GM21423 (cell line): Measurements from ENCODE around the gene ADORA1.

Source experiments
- ATAC-seq: cut with Tn5 transposase; IDR thresholded peaks from one replicate; pipeline ENCODE4 v1.9.1; 2021; ENCODE audit warnings: mild to moderate bottlenecking, moderate library complexity; ENCODE audit not compliant: unreplicated experiment

Gene ADORA1

DNA sequence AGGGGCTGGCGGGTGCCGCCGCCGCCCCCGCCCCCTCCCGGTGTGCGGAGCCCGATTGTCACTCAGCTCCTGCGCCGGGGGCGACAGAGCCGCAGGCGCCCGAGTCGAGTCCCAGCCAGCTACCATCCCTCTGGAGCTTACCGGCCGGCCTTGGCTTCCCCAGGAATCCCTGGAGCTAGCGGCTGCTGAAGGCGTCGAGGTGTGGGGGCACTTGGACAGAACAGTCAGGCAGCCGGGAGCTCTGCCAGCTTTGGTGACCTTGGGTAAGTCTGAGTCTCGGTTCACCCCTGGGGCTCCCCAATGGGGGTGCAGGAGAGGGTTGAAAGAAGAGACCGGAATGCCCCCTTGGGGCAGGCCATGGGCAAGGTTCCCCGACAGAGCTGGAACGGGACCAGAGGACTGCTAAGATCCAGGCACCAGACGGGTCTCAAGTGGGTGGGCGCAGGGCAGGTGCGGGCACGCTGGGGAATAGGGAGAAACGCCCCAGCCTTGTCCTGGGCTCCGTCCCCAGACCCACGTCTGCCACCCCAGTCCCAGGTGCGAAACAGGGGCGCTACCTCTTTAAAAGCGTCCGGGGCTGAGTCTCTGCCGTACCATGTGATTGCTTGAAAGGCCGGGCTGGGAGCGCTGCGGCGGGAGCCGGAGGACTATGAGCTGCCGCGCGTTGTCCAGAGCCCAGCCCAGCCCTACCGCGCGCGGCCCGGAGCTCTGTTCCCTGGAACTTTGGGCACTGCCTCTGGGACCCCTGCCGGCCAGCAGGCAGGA lies at the start of gene ADORA1:
ADORA1 (plus strand) TSS at position 61 of the 765 bp plus-strand sequence. CDS start 1,116 bp downstream, outside the sequence.
- no peak for ATAC-seq

DNA sequence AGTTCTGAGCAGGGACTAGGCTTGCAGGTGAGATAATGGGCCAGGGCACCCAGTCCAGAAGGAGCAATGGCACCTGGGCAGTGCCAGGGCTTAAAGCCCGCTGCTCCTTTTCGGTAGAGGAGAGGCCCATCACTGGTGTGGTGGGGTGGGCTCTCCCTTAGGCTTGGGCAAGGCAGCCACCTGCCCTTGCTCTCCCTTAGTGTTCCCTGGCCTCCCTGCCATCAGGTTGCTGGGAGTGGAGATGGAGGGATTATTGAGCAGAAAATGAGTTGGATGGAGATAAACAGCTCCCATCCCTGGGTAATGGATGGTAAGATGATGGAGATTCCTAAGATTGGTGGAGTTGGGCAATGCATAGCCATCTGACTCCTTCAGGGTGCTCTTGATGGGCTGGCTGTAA lies 49.6 kb upstream of the ADORA1 start:
- no peak for ATAC-seq

DNA sequence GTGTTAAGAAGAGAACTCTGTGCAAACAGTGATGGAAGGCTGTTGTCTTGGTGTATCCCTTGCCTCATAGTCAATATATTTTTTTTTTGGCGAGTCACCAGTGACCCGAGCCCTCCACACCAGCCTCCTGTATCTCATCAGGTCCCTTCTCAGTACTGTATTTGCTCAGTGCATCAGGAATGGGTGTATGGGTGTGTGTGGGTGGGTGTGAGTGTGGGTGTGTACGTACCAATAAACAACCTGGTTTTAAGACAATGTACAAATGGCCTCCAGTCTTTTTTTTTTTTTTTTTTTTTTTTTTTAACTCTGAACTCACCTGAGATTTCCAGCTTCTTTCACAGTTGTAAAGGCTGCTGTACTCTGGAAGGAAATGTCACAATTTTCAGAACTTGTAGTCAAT lies 49.0 kb upstream of the ADORA1 start:
- ATAC-seq: no peak

DNA sequence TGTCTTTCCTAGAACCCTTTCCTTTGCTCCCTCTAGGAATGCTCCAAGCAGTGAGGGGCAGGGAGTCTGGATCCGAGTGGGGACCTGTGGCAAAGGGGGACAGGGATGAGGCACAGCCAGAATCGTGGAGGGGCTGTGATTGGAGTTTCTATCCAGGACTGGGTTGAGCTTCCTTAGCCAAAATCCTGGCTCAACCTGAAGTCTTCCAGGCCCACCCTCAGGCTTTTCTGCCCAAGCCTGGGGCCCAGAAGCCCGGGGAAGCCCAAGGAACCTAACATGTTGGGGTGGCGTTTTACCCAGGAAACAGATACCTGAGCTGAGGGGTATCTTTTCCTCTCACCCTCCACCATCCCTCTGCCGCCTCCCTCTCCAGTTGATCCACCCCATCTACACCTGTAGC lies 47.1 kb upstream of the ADORA1 start:
- no peak for ATAC-seq

DNA sequence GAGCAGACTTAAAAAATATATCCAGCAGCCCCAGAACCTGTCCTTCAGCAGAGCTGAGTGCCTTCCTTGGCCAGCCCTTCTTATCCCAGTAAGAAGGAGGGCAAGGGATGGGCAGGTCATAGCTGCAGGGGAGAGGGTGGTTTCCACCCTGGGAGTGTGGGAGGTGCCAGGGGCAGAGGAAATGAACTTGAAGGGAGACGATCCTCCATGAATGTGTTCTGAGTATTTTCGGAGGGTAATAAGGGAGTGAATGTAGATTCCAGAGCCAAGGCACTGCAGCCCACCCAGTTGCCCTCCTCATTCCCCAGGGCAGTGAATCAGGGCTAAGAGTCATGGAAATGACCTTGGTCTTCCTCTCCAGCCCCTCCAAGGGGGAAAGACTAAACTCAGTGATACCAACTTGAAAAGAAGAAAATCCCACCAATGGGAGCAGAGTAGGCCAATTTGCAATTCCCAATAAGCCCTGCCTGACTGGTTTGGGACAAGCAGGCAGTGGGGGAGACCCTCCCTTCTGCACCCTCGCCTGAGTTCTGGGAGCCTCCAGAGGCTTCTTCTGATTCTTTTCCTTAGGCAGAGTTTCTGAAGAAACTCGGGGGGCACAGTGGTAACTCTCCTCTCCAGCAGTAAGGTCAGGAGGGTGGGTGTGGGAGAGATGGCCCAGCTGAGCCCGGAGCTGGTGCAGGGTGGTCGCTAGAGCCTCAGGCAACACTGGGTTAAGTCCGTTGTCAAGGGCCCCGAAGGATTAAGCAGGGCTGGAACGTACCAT lies 45.9 kb upstream of the ADORA1 start:
- no peak for ATAC-seq

DNA sequence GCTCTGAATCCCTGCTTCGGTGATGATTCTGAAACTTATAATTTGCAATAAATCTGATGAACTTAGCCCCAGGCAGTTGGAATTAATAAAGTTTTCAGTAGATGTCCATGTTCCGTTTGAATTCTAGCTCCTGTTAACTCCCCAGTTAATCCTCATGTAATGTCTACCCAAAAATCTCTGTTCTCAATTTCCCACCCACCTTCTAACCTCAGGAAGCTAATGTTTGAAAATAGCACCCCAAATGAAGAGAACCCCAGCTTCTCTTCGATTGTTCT lies 45.4 kb upstream of the ADORA1 start:
- no peak for ATAC-seq

DNA sequence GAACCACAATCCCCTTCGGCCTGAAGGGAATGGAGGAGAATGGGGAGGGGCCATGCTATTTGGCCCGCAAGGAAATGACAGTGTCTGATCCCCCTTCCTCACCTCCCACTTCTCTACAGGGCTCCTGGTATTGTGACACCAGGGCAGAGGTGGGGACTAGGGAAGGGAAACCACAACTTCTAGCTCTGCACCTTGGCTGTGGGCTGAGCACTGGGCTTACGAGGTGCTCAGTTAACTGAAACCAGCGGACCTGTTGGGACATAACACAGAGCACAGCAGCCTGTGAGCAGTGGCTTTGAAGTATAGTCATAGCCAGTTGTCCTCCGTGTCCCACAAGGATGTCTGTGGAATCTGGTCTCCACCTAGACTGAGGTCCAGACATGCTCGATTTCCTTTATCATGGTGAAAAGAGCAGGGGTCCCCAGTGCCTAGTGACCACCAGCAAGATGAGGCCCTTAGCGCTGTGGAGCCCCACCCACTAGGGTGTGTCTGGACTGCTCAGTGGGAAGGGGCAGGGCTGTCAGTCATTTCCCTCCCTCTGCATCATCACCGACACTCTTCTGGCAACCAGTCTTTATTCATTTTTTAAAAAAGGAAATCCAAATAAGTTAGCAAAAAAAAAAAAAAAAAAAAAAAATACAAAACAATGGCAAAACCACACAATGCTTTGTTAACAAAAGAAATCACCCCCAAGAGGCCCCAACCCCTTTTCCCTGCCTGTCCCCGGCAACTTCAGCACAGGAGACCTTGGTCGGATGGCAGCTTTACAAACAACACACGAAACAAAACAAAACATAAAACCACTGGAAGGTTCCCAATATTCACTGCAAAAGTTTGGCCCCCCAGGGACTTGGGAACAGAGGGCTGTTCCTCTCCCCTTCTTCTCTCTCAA lies 44.7 kb upstream of the ADORA1 start:
- no peak for ATAC-seq

DNA sequence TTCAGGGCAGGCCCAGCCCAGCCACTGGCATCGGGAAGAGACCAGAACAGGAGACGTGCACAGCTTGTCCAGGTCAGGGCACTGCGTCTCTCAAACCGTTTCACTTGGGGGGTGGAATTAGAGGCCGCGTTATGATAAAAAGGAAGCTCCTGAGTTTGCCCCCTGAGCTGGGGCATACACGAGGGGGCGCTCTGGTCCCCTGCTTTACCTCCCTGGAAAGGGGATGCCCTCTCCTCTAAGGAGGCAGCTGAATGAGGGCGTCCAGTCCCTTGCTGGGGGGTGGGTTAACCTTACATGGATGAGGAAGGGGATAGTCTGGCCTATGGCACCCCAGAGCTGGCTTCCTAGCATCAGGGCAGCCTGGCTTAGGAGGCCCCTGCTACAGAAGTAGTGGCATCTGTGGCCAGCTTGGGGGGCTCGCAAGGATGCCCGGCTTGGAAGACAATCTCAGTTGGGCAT lies 44.0 kb upstream of the ADORA1 start:
- ATAC-seq: no peak

DNA sequence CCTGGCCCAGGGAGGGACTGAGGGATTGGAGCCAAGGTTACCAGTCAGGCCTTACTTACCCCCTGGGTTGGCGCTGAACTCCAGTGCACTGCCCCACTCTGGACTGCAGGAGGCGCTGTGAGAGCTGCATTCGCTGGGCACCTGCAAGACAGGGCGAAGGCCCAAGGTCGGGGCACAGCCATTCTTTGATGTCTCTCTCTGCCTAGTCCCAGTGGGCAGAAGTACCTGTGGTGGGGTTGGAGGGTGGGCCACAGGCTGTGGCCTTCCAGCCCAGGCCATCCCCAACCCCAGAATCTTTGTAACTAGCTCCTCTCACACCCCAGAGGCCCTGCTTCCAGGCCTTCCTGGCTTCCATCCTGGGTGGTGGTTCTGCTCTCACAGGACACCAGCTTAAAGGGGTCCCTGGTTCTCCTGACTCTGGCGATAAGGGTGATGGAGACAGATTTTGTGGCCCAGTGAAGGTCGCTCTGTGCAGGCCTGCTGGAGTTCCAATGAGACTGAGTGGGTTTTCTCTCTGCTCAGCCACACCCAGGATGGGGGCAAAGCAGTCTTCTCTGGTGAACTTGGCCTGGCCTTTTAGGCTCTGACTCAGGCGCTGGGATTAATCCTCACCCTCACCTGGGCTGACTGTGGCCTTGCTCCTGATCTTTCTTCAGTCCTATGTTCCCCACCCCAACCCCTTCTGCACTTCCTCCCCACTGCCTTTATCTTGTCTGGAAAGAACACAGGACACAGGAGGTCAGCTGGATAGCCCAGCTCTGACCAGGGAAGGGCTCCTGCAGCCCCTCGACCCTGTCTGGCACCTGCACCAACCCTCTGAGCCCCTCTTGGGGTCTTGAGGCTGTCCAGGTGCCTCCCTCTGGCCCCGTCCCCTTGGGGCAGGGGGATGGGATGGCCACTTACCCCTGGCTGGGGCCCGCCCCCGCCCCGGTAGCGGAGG lies 42.7 kb upstream of the ADORA1 start:
- no peak for ATAC-seq

DNA sequence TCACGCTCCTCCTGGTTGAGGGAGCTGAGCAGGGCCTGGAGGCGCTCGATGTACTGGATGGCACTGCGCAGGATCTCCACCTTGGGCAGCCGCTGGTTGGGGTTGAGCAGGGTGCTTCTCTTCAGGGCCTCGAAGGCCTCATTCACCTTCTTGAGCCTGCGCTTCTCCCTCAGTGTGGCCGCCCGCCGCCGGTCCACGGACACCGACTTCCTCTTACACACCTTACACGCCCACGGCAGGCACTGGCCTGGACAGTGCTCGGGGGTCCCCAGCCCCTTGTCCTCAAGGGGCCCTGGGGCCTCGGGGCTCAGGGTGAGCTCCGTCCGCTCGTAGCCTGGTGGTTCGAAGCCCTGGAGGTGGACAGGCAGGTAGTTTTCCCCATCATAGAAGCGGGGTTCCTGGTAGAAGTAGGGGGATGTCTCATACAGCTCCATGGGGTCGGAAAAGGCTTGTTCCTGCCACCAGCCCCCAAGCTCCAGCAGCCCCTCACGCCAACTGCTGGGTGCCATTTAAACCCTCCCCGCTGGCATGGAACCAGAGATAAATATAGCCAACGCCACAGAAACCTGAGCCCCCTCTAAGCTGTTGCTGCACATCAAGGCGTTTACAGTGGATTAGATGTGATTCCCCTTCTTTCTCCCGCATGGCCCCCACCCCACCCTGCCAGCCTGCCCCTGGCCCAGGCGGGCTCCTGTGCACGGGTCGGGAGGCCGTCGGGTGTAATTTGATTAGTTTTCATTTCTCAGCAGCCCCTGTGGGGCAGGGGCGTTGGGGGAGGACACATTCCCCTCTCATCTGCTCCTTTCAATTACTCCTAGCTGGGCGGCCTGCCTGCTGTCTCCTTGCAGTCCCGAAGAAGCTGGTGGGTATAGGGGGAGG lies 41.8 kb upstream of the ADORA1 start, which contains the start of gene MYOG:
MYOG (minus strand) TSS at position 485 of the 879 bp plus-strand sequence; CDS start at position 434, 51 bp downstream.
- ATAC-seq: no peak

DNA sequence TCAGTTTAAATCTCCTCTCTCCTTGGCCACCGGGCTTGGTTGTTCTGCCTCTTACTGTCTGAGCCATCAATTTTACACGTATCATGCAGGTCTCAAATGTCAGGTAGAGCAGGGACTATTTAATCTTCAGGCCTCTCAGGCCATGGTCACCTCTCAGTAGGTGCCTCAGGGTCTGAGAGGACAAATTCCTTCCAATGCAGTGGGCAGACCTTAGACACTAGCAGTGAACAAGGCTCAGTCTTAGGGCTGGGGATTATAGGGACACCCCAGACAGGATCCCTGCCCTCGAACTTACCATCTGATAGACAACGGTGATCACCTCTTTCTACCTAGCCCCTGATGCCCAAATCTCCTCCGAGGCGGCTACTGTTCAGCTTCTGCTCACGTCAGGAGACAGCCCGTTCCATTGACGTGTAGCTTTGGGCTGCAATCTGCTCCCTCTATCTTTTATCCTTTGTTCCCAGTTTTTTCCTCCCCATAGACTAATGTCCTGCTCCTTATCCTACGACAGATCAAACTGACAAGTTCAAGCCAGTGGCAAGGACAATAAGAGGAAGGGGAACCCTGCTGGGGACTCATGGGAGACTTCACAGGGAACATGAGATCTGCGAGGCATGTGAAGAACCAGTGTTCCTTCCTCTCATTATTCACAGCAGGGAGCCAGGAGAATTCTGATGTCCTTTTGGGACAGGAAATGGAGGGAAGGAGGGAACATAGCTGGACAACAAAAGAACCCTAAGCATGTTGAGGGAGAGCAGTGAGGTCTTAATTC lies 40.3 kb upstream of the ADORA1 start:
- ATAC-seq: no peak

DNA sequence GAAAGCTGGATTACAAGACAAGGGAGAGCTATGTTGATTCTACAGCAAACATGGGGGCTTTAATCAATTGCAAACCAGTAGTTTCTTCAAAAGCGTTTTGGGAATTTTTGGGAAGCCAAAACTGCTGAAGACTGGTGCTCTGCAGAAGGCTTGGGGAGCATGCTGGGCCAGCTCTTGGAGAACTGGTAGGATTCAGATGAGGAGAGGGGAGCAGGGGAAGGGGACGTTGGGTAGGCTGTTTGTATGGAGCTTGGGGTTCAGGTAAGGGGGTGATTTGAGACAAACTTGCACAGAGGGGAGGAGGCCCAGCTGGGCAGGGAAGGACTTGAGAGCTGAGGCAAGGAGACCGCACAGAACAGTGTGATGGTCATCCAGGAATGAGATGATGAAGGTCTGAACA lies 39.1 kb upstream of the ADORA1 start:
- ATAC-seq: no peak

DNA sequence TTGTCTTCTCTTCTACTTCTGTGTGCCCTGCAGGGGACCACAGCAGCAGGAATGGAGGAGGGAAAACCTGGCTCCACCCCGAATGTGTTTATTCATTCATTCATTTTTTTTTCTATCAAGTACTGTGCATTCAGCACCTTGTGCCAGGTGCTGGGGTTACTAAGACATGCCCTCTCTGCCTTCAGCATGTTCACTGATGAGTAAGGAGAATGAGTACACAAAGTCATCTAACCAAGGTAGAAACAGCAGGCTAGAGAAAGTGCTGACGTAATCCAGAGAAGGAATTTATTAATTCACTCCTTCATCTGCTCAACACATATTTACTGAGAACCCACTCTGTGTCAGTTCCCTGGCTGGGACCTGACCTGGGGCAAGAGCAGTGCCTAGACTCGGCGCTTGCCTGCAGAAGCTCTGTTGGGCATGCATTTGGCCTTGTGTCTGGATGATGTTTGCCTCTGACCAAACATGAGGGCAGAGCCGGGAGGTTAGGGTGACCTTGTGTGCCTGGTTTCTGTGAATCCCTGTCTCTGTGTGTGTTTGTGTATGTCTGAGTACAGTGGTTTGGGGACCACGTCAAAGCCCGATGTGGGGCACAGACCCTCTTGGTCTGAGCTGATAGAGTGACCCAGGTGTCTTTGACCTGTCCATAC lies 38.4 kb upstream of the ADORA1 start:
- no peak for ATAC-seq

DNA sequence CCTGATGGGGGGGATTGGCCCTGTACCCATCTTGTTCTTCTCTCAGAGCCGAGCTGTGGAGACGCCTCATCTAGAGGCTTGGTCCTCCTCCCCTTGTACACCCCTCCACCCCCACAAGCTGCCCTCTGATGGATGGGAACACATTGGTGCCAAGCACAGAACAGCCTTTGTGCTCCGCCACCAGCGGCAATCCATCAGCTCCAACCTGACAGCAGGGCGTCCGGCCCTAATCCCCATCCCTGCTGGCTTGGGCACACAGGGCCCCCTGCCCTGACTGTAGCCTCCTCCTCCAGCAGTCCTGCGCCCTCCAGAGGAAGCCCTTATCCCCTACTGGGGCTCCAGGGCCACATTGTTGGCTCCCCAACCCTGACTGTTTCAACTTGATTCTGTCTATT lies 37.9 kb upstream of the ADORA1 start:
- no peak for ATAC-seq

DNA sequence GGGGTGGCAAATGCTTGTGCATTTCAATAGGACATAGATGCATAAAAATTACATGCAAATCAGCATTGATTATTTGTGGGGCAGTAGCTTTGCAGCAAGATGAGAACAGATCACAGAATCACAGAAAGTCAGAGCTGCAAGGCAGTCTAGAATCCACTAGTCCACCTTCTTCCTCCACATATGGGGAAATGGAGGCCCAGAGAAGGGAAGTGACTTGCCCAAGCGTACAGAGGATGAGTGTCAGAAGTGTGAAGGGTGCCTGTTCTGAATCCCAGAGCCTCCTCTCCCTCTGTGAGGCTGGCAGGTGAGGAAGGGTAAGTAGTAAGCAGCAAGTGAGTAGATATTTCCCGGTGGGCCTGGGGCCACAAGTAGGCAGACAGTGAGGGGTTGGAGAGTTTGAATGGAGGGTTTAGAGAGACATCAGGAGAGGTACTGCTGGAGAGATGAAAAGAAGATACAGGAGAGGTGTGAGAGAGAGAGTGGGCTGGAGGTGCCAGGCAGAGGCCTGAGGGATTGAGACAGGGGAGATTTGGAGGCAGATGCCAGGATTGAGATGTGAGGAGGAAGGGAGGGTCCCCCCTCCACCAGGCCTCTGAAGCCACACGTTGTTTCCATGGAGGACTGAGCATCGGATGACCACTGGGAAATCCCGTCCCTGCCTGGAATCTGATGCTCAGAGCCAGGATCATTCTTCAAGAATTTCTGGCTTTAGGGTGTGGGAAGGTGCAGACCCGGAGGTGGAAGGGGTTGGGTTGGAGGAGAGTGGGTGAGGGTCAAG lies 36.9 kb upstream of the ADORA1 start:
- no peak for ATAC-seq

DNA sequence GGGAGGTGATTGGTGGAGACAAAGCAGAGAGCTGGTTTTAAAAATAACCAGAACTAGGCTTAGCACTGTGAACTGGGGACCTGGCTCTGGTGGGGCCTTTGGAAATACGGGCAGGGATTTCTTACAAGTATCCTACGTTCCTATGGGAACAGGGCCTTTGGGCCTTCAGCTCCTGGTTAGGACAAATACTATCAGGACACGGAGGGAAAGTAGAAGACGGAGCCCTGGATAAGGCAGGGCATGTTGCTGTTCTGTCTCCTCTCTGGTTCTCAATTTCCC lies 36.4 kb upstream of the ADORA1 start:
- ATAC-seq: no peak

DNA sequence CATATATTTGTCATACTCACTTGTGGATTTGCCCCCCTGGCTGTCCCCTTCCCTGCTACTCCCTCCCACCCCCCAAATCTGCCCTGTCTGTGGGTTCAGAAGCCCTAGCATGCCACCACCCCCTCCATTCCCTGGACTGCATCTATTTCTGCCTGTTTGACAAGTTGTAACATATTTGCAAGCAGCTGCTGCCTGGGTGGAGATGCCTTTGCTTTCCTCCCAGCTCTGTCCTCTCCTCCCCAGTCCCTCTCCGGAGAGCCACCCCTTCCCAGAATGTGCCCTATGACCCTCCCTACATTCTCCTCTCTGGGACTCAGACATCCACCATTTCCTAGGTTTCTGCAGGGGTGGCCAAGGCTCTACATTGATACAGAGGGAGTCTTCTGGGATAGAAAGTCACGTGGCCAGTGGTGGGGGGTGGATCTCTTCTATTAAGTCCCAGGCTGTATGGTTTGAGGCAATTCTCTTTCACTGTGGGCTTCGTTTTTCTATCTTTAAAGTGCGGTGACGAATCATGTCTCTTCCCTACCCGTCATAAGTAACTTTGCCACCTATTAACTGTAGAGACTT lies 35.7 kb upstream of the ADORA1 start:
- no peak for ATAC-seq
